HG02610 (cell line): ENCODE measurements around the gene PSD2.

Experiments used
- ATAC-seq: cut with Tn5 transposase; IDR thresholded peaks from one replicate; pipeline ENCODE4 v1.9.1; 2021; ENCODE audit warnings: mild to moderate bottlenecking, moderate library complexity; ENCODE audit not compliant: unreplicated experiment

Gene PSD2

GRCh38 chr5:139795074-139796001 lies at the start of gene PSD2:
TSS of gene PSD2 (plus strand) at chr5:139795808. CDS start at chr5:139809441, 13,633 bp downstream.
- no peak for ATAC-seq

- ATAC-seq: peak; percentile 35
Measured at GRCh38 chr5:139746691-139747582, 48.7 kb upstream of the PSD2 start.

- ATAC-seq: peak; percentile 16
Measured at GRCh38 chr5:139747583-139748504, 47.8 kb upstream of the PSD2 start.

GRCh38 chr5:139748505-139748826 lies 47.1 kb upstream of the PSD2 start:
- no peak for ATAC-seq

GRCh38 chr5:139749242-139749641 lies 46.4 kb upstream of the PSD2 start:
- no peak for ATAC-seq

GRCh38 chr5:139751236-139751635 lies 44.4 kb upstream of the PSD2 start:
- ATAC-seq: no peak

- no peak for ATAC-seq
Measured at GRCh38 chr5:139752506-139753473, 42.8 kb upstream of the PSD2 start.

GRCh38 chr5:139755892-139756671 lies 39.5 kb upstream of the PSD2 start:
- no peak for ATAC-seq

GRCh38 chr5:139756971-139757370 lies 38.6 kb upstream of the PSD2 start:
- no peak for ATAC-seq

GRCh38 chr5:139757727-139758509 lies 37.7 kb upstream of the PSD2 start:
- ATAC-seq: no peak

- no peak for ATAC-seq
Measured at GRCh38 chr5:139758510-139759075, 37.0 kb upstream of the PSD2 start.

- no peak for ATAC-seq
Measured at GRCh38 chr5:139759219-139759721, 36.3 kb upstream of the PSD2 start.

GRCh38 chr5:139760066-139761056 lies 35.2 kb upstream of the PSD2 start:
- no peak for ATAC-seq

GRCh38 chr5:139761057-139761450 lies 34.6 kb upstream of the PSD2 start:
- ATAC-seq: no peak

GRCh38 chr5:139761501-139761900 lies 34.1 kb upstream of the PSD2 start:
- ATAC-seq: no peak

GRCh38 chr5:139762615-139763170 lies 32.9 kb upstream of the PSD2 start:
- ATAC-seq: no peak
